Mononuclear cell (primary cell): Measurements from ENCODE around the gene RABGAP1L. TPM values are rescaled to one million over a fixed set of nuclear protein-coding genes. Genes with fewer than 3 reads are reported as not detected.

Source experiments
- H3K27me3 ChIP-seq: 2 replicates; pipeline ENCODE4 v1.6.0; 2011; ENCODE audit warnings: low read length, control low read depth; ENCODE audit not compliant: insufficient read depth
- H3K4me1 ChIP-seq: 2 replicates; pipeline ENCODE4 v1.5.1; 2011; ENCODE audit warnings: mild to moderate bottlenecking, low read length, control low read depth; ENCODE audit not compliant: insufficient read depth
- H3K4me3 ChIP-seq: 2 replicates; pipeline ENCODE4 v1.5.1; 2011; ENCODE audit warnings: mild to moderate bottlenecking, low read length, moderate library complexity
- H3K9me3 ChIP-seq: 2 replicates; pipeline ENCODE4 v1.5.1; 2011; ENCODE audit warnings: low read depth, mild to moderate bottlenecking, control low read depth, low read length
- total RNA-seq: library from RNA; depleted of rRNA; stranded (reverse); fragments of >200 nt; gene quantifications from one replicate; pipeline ENCODE4 v1.2.3, GENCODE V29; 2012

RABGAP1L gene
- total RNA-seq, 1 donor, result 98.3 TPM

DNA sequence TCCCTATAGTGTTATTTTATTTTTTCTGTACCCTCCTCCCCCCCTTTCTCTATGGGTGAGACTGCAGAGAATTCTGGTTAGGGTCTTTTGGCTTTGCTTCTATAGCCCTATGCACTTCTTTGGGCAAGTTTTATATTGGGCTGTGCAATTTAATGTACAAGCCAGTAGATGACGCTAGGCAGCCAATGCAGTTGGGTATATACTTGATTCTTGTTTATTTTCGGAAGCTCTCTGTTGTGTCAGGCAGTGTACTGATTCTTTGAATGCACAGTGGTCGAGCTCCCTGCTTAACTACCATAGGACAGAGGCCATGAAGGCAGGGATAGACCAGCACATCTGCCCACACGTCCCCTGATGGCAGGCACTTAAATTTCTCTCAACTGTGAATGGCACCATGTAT is 254.3 kb downstream of the RABGAP1L start:
- H3K4me3 ChIP-seq, result no peak overlapping the region
- no peaks in the 10 kb centered on the region for H3K4me1 ChIP-seq
- H3K27me3 ChIP-seq, result no peaks in the 10 kb centered on the region
- H3K9me3 ChIP-seq, result peaks cover 6% of the 10 kb centered on the region

GRCh38 chr1:174414203-174414602 is 254.9 kb downstream of the RABGAP1L start:
- no peak overlapping the region for H3K4me3 ChIP-seq
- no peaks in the 10 kb centered on the region for H3K4me1 ChIP-seq
- peaks cover 6% of the 10 kb centered on the region for H3K9me3 ChIP-seq
- no peaks in the 10 kb centered on the region for H3K27me3 ChIP-seq

DNA sequence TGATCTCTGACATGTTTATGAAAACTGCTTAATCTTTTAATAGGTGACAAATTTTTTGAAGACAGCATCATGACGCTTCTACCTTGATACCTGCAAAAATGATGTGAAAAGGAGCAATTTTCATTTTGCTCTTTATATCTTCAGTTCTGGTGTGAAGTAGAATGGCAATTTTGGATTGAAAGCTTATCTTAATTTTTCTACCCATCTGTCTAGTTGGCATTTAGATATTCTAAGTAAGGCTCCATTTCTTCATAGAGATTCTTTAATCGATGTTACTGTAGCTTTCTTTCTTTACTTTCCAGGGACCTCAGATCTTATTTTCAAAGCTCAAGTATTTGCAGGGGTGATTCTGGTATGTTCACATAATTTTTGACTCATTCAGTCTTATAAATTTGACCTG is 256.2 kb downstream of the RABGAP1L start:
- no peak overlapping the region for H3K4me3 ChIP-seq
- H3K27me3 ChIP-seq, result no peaks in the 10 kb centered on the region
- H3K4me1 ChIP-seq, result no peaks in the 10 kb centered on the region
- peaks cover 6% of the 10 kb centered on the region for H3K9me3 ChIP-seq

GRCh38 chr1:174417921-174418320 is 258.6 kb downstream of the RABGAP1L start:
- Histone ChIP-seq H3K4me3 (no peak overlapping the region), H3K27me3 (no peaks in the 10 kb centered on the region), H3K4me1 (no peaks in the 10 kb centered on the region), H3K9me3 (no peaks in the 10 kb centered on the region)

- Histone ChIP-seq H3K9me3 (no peaks in the 10 kb centered on the region), H3K27me3 (no peaks in the 10 kb centered on the region), H3K4me3 (no peak overlapping the region), H3K4me1 (no peaks in the 10 kb centered on the region)
These were observed 265.8 kb downstream of the RABGAP1L start for GRCh38 chr1:174425121-174425520.

GRCh38 chr1:174426153-174426552 is 266.8 kb downstream of the RABGAP1L start:
- H3K4me1 ChIP-seq, result no peaks in the 10 kb centered on the region
- no peak overlapping the region for H3K4me3 ChIP-seq
- no peaks in the 10 kb centered on the region for H3K27me3 ChIP-seq
- H3K9me3 ChIP-seq, result no peaks in the 10 kb centered on the region

GRCh38 chr1:174428033-174428432 is 268.7 kb downstream of the RABGAP1L start:
- Histone ChIP-seq H3K4me1 (no peaks in the 10 kb centered on the region), H3K9me3 (no peaks in the 10 kb centered on the region), H3K27me3 (no peaks in the 10 kb centered on the region), H3K4me3 (no peak overlapping the region)

- Histone ChIP-seq H3K4me1 (no peaks in the 10 kb centered on the region), H3K9me3 (no peaks in the 10 kb centered on the region), H3K27me3 (no peaks in the 10 kb centered on the region), H3K4me3 (no peak overlapping the region)
These were observed 269.4 kb downstream of the RABGAP1L start for GRCh38 chr1:174428739-174429138.

- no peak overlapping the region for H3K4me3 ChIP-seq
- no peaks in the 10 kb centered on the region for H3K9me3 ChIP-seq
- H3K4me1 ChIP-seq, result no peaks in the 10 kb centered on the region
- H3K27me3 ChIP-seq, result no peaks in the 10 kb centered on the region
These were observed 274.1 kb downstream of the RABGAP1L start for GRCh38 chr1:174433451-174433850.

DNA sequence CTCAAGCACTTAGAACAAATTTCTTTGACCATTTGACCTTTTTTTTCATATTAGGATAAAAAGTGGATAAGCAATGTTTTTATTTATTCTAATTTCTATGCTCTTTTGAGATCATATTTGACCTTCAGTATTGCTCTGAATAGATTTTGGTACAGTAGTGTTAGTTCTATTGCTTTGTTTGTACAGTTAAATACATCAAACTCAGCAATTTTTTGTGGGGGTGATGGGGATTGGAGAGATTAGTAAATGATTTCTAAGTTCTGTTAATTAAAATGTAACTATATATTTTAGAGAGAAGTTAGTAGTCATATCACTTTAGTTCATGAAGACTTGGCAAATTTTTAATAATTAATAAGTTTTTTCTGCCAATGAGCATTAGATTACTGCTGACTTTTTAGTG is 286.0 kb downstream of the RABGAP1L start:
- no peak overlapping the region for H3K4me3 ChIP-seq
- no peaks in the 10 kb centered on the region for H3K9me3 ChIP-seq
- H3K4me1 ChIP-seq, result no peaks in the 10 kb centered on the region
- H3K27me3 ChIP-seq, result no peaks in the 10 kb centered on the region

GRCh38 chr1:174445817-174446216 is 286.5 kb downstream of the RABGAP1L start:
- H3K4me1 ChIP-seq, result no peaks in the 10 kb centered on the region
- H3K9me3 ChIP-seq, result no peaks in the 10 kb centered on the region
- H3K4me3 ChIP-seq, result no peak overlapping the region
- H3K27me3 ChIP-seq, result no peaks in the 10 kb centered on the region

GRCh38 chr1:174447866-174448530 is 288.7 kb downstream of the RABGAP1L start, which contains the start of gene GPR52:
Gene GPR52, plus strand, starts transcription at chr1:174447964. Its CDS starts 148 bp downstream, at chr1:174448112.
- no peak within 1 kb of the TSS for H3K4me3 ChIP-seq
- no peaks in the 10 kb centered on the region for H3K27me3 ChIP-seq
- no peaks in the 10 kb centered on the region for H3K9me3 ChIP-seq
- no peaks in the 10 kb centered on the region for H3K4me1 ChIP-seq

GRCh38 chr1:174448531-174448883 is 289.2 kb downstream of the RABGAP1L start:
- H3K4me3 ChIP-seq, result no peak overlapping the region
- H3K27me3 ChIP-seq, result no peaks in the 10 kb centered on the region
- H3K9me3 ChIP-seq, result no peaks in the 10 kb centered on the region
- H3K4me1 ChIP-seq, result no peaks in the 10 kb centered on the region

DNA sequence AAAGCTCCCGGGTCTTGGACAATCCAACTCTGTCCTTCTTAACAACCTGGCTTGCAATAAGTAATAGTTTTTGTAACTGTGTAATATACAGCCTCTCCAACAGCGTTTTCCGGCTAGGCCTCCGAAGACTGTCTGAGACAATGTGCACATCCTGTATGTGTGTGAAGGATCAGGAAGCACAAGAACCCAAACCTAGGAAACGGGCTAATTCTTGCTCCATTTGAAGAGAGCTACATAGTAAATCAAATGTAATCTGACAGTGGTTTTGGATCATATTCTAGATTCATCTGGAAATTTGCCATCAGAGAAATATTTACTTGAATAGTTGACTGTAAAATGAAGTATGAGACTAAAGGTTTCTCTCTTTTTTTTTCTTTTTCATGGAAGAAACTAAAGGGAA is 289.7 kb downstream of the RABGAP1L start:
- Histone ChIP-seq H3K4me1 (no peaks in the 10 kb centered on the region), H3K27me3 (no peaks in the 10 kb centered on the region), H3K9me3 (no peaks in the 10 kb centered on the region), H3K4me3 (no peak overlapping the region)

DNA sequence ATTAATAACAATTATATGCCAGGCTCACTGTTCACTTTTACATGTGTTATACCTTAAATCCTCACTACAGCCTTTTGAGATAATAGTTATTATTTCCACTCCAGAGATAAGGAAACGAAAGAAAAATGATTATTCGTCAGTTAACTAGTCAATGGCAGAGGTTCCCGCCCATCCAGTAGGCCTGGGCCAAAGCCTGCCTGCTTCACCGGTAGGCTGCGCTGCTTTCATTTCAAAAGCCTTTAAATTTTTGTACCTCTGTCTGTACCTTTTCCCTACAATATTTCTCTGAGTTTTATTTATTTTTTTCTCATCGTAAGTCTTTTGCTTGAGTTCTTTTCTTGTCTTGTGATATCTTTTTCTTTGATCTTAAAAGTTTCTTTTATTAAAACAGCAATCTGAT is 292.1 kb downstream of the RABGAP1L start:
- H3K9me3 ChIP-seq, result no peaks in the 10 kb centered on the region
- H3K4me3 ChIP-seq, result no peak overlapping the region
- no peaks in the 10 kb centered on the region for H3K27me3 ChIP-seq
- no peaks in the 10 kb centered on the region for H3K4me1 ChIP-seq

DNA sequence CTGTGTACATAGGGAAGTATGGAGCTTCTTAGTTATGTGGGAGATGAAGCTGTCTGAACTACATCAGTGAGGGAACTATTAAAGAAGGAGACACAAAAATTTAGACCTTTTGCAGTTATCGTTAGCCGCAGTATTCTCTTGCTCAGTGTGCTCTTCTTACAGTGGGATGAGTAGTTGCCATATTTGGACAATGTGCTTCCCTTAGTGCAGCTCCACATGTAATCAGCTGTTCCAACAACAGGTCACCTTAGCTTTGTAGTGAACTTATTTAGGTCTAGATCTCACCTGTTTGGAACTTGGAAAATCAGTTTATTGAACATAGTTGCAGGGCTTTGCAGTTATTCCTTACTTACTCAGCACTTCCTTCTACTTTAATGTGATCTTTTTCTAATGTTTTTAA is 306.5 kb downstream of the RABGAP1L start:
- Histone ChIP-seq H3K4me3 (no peak overlapping the region), H3K4me1 (no peaks in the 10 kb centered on the region), H3K9me3 (no peaks in the 10 kb centered on the region), H3K27me3 (no peaks in the 10 kb centered on the region)
